ENCODE results near the gene LPAR2.

The LPAR2 gene

DNA sequence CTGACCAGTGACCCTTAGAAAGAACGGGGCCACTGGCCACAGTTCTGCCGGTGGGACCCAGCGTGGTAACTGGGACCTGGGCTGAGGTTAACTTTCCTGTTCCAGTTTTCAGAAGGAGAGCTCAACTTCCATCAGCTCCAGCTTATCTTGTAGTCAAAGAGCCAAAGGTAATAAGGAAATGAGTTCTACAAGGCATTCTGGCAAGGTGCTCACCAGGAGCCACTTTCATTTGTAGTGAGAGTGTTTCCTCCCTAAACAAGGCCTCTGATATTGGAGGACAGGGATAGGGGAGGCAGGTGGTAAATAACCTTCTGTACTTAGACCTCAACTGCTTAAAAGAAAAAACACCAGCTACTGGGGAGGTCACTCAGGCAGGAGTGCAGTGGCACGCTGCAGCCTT is 47.6 kb downstream of the LPAR2 start:
- DNase-seq (ENCODE audit: extremely low spot score) = no peak
- no peak for TF ChIP-seq NFRKB (IDR thresholded peaks at IDR 0.05)
- ChIA-PET CTCF (interaction anchor here (0.7 kb wide), 1 partner anchor 26 kb away, joined by 3 read pairs; no protein-coding TSS in a partner anchor), POLR2A (no interaction called here)

DNA sequence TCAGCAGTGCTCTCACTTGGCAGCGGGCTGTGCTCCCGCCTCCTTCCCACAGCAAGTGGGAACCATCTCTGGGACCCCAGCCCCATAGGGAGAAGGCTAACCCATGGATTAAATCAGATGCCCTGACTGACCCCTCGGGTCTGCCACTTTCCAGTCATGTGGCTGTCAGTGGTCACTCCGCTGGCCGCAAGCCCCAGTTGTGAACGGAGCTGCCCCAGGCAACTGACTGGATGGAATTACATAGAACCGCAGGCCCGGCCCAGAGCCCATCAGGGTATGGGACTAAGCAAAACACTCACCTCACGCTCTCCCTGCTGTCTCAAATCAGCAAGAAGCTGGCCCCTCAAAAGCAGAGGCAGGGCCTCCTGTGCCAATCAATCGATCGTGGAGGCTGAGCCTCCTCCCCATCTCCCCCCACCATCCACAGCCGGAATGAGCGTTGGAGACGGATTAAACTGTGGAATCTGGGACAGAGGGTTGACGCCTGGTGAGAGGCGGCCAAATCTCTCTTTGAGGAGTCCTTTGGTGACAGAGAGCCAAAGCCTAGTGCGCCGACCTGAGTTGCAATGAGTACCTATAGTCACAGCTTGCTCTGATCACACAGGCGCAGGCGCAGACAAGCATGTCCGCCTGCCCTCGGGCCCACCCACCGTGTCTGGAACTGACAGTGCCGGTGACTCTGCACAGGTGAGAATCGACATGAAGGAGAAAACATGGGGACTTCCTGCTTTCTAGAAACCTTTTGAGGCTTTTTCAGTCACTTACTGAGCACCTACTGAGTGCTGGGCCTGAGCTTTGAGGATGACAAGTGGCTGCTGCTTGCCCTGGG is 48.3 kb downstream of the LPAR2 start:
- ChIA-PET CTCF (no interaction called here), POLR2A (no interaction called here)
- no peak for TF ChIP-seq FOXK2 (IDR thresholded peaks at IDR 0.05)
- TF ChIP-seq, protein P1, sequence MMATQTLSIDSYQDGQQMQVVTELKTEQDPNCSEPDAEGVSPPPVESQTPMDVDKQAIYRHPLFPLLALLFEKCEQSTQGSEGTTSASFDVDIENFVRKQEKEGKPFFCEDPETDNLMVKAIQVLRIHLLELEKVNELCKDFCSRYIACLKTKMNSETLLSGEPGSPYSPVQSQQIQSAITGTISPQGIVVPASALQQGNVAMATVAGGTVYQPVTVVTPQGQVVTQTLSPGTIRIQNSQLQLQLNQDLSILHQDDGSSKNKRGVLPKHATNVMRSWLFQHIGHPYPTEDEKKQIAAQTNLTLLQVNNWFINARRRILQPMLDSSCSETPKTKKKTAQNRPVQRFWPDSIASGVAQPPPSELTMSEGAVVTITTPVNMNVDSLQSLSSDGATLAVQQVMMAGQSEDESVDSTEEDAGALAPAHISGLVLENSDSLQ (IDR thresholded peaks at IDR 0.05) = no peak
- TF ChIP-seq LEF1 (IDR thresholded peaks at IDR 0.05; ENCODE audit: borderline replicate concordance) = no peak
- DNase-seq (ENCODE audit: extremely low spot score) = no peak

DNA sequence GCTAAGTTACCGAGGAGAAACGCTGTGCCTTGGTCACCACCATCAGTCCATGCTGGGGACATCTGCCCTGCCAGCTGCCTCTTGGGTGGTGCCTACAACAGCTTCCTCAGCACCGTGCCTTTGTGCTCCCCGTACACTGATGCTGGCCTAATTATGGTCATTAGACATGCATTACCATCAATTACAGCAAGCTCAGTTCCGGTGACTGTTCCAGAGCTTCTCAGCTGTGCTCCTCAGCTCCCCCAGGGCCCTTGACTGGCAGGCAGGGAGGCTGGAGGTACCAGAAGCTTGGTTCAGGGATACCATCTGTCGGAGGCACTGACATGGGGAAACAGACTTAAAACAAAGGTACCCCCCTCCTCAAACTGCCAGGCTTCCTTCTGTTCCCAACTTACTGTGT is 49.8 kb downstream of the LPAR2 start:
- CTCF ChIA-PET = no interaction called here
- no peak for DNase-seq (ENCODE audit: extremely low spot score)
- no peak for TF ChIP-seq NFRKB (IDR thresholded peaks at IDR 0.05)
- TF ChIP-seq TARDBP (IDR thresholded peaks at IDR 0.05) = no peak
- TF ChIP-seq LEF1 (IDR thresholded peaks at IDR 0.05; ENCODE audit: borderline replicate concordance) = no peak
- TF ChIP-seq, protein P1 (IDR thresholded peaks at IDR 0.05) = no peak
- no peak for TF ChIP-seq SUZ12 (IDR thresholded peaks at IDR 0.05)
- TF ChIP-seq BHLHE40 (IDR thresholded peaks at IDR 0.05; ENCODE audit: borderline replicate concordance) = no peak
- no peak for TF ChIP-seq FOXK2 (IDR thresholded peaks at IDR 0.05)
- no peak for TF ChIP-seq ELF4 (IDR thresholded peaks at IDR 0.05)
- no peak for TF ChIP-seq ZNF384 (IDR thresholded peaks at IDR 0.05)
- no peak for TF ChIP-seq L3MBTL2 (conservative IDR thresholded peaks at IDR 0.05)
- no peak for TF ChIP-seq SP1 (IDR thresholded peaks at IDR 0.05)
- TF ChIP-seq HDGF (IDR thresholded peaks at IDR 0.05; ENCODE audit: borderline replicate concordance) = no peak
- TF ChIP-seq ARNT (IDR thresholded peaks at IDR 0.05) = no peak
- no peak for TF ChIP-seq CTBP1 (IDR thresholded peaks at IDR 0.05; ENCODE audit: borderline replicate concordance)
- TF ChIP-seq FOXM1 (IDR thresholded peaks at IDR 0.05; ENCODE audit: borderline replicate concordance) = no peak
- no peak for TF ChIP-seq FOXA1 (IDR thresholded peaks at IDR 0.05)
- POLR2A ChIA-PET = interaction anchor here (0.7 kb wide), 1 partner anchor 287 kb away, joined by 3 read pairs; no protein-coding TSS in a partner anchor

DNA sequence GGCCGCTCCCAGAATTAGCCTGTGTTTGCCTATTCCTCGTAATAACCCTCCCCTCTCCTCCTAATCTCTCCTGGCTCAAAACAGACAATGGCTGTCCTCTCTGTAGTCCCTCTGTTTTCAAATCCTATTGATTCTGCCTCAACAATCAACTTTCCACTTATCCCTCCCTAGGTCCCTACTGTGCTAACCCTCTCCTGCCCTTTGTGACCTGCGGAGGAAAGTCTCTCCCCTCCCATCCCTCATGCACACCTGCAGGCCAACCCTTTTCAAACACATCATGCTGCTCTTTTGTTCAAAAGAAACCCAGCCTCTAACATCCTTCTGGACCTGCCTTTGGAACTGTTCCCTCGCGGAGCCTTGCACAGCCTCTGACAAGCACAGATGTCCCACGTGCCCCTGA is 52.6 kb downstream of the LPAR2 start:
- POLR2A ChIA-PET = no interaction called here
- TF ChIP-seq ELF4 (IDR thresholded peaks at IDR 0.05) = no peak
- TF ChIP-seq LEF1 (IDR thresholded peaks at IDR 0.05; ENCODE audit: borderline replicate concordance) = no peak
- TF ChIP-seq ZNF384 (IDR thresholded peaks at IDR 0.05) = no peak
- TF ChIP-seq SP1 (IDR thresholded peaks at IDR 0.05) = no peak
- no peak for TF ChIP-seq FOXA1 (IDR thresholded peaks at IDR 0.05)
- TF ChIP-seq BHLHE40 (IDR thresholded peaks at IDR 0.05; ENCODE audit: borderline replicate concordance) = no peak
- no peak for TF ChIP-seq FOXM1 (IDR thresholded peaks at IDR 0.05; ENCODE audit: borderline replicate concordance)
- no peak for TF ChIP-seq L3MBTL2 (conservative IDR thresholded peaks at IDR 0.05)
- no peak for TF ChIP-seq FOXK2 (IDR thresholded peaks at IDR 0.05)
- TF ChIP-seq, protein P1 (IDR thresholded peaks at IDR 0.05) = no peak
- TF ChIP-seq SUZ12 (IDR thresholded peaks at IDR 0.05) = no peak
- DNase-seq (ENCODE audit: extremely low spot score) = no peak
- CTCF ChIA-PET = interaction anchor here (1.6 kb wide), 1 partner anchor 21 kb away, joined by 10 read pairs; no protein-coding TSS in a partner anchor

Data from HEK293T (cell line).